ENCODE measurements around the gene ARHGEF10L.

Gene ARHGEF10L

DNA sequence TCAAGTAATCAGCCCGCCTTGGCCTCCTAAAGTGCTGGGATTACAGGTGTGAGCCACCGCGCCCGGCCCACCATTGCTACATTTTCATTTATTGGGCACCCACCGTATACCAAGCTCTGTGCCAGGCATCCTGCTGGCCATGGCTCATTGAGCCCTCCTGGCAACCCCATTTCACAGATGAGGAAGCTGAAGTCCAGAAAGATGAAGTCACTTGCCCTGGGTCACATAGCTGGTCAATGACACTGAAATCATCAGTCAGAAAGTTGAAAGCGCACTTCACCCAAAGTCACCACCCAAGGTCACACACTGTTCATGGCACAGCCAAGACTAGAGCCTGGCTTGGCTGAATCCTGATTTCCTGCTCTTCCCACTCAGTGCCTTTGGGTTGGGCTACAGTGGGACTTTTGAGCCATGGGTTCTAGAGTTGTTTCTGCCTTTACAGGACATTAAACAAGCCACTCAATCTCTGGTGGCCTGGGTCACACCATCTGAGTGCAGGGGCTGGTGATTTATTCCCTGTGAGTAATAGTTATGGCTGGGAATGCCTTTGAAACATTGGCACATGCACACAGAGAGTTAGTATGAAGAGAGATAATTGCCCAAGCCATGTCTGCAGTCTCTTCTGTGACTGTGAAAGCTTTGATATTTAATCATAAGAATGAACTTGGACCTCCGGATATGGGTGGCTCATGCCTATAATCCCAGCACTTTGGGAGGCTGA, 16.0 kb upstream of the ARHGEF10L start:
- TF ChIP-seq, protein P1, sequence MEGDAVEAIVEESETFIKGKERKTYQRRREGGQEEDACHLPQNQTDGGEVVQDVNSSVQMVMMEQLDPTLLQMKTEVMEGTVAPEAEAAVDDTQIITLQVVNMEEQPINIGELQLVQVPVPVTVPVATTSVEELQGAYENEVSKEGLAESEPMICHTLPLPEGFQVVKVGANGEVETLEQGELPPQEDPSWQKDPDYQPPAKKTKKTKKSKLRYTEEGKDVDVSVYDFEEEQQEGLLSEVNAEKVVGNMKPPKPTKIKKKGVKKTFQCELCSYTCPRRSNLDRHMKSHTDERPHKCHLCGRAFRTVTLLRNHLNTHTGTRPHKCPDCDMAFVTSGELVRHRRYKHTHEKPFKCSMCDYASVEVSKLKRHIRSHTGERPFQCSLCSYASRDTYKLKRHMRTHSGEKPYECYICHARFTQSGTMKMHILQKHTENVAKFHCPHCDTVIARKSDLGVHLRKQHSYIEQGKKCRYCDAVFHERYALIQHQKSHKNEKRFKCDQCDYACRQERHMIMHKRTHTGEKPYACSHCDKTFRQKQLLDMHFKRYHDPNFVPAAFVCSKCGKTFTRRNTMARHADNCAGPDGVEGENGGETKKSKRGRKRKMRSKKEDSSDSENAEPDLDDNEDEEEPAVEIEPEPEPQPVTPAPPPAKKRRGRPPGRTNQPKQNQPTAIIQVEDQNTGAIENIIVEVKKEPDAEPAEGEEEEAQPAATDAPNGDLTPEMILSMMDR (IDR thresholded peaks at IDR 0.05; ENCODE audit: insufficient read depth, low read depth, low read length, missing control alignments), result no peak
- no peak for DNase-seq (ENCODE audit: low read depth)

DNA sequence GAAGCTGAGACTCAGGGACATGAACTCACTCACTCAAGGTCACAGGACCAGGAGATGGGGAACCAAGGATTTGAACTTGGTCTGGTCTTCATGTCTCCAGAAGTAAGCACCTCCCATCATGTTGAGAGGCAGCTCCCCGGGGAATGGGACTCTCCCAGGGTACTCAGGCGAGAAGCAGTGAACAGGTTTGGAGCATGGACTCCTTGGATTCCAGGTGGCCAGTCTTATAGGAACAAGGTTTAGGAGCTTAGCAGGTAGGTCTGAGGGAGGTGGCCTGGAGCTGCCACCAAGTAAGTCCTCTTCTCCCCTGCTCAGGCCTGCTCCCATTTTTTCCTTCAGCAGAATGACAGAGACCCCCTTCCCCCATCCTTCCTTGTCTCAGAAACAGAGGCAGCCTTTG, 14.9 kb upstream of the ARHGEF10L start:
- H3K4me3 ChIP-seq (ENCODE audit: low read depth, low read length), result no peak overlapping the region
- no peak for DNase-seq (ENCODE audit: low read depth)
- TF ChIP-seq, protein P1 (IDR thresholded peaks at IDR 0.05; ENCODE audit: insufficient read depth, low read depth, low read length, missing control alignments), result no peak

More for the DNA sequence above, 16.0 kb upstream of the ARHGEF10L start:
- no peak overlapping the region for H3K4me3 ChIP-seq (ENCODE audit: low read depth, low read length)

DNA sequence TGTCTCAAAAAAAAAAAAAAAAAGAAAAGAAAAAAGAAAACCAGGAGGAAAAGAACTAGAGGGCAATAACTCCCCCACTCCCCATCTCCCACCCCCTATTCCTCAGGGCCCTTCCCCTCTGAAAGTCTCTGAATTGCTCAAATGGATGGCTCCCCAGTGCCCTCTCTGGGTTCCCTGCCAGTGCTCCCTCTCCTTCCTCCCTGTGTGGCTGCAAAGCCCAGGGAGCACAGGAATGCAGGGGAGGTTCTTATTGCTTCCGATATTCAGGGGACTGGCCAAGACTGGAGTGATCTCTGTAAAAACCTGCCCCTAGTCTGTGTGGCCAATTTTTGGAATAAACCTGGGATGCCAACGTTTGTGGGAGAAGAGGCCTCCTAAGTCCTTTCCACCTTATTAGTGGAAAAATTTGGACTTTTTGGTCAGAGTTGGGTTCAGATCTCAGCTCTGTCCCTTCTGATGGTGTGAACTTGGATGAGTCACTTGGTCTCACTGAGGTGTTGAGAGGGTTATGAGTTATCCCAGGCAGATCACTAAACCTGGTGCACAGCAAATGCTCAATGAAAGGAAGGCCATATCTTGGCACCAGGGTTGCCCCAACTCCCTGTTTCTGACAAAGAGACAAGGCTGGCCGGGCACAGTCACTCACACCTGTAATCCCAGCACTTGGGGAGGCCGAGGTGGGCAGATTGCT, 13.4 kb upstream of the ARHGEF10L start:
- DNase-seq (ENCODE audit: low read depth), result no peak
- no peak overlapping the region for H3K4me3 ChIP-seq (ENCODE audit: low read depth, low read length)
- TF ChIP-seq, protein P1 (IDR thresholded peaks at IDR 0.05; ENCODE audit: insufficient read depth, low read depth, low read length, missing control alignments), result no peak

DNA sequence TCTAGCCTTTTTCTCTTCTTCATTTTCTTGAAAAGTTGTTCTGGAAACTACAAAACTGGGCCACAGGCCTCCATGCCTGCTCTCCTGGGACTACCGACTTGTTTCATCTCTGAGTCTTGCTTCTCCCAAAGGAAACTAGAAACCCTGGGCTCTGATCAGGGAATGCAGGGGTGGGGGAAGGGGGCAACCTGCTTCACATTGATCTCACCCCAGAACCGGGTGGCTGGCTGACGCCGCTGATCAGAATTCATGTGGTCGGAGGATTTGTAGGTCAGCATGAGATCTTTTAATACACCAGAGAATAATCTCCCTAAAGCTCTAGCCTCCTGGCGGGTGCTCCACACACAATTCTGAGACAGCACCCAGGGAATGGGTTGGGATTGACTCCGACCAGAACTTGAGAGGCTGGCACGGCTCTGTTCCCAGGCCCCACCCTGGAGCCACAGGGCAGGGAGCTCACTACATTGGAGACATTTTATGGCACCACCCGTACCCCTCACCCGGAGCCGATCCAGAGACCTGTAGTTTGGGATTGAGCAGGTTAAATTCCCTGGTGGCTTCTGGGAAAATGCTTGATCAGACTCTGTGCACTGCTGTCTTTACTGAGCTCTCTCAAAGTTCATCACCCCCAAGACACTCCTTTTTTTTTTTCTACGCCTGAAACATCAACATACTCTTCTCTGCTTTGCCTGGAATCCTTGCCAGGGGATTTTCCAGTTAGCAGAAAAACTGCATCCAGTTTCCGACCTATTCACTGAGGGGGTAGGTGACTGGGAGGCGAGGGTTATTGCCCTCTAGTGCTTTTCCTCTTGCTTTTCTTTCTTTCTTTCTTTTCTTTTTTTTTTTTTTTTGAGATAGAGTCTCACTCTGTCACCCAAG, 12.2 kb upstream of the ARHGEF10L start:
- no peak for DNase-seq (ENCODE audit: low read depth)
- TF ChIP-seq, protein P1 (IDR thresholded peaks at IDR 0.05; ENCODE audit: insufficient read depth, low read depth, low read length, missing control alignments), result no peak
- H3K4me3 ChIP-seq (ENCODE audit: low read depth, low read length), result no peak overlapping the region

DNA sequence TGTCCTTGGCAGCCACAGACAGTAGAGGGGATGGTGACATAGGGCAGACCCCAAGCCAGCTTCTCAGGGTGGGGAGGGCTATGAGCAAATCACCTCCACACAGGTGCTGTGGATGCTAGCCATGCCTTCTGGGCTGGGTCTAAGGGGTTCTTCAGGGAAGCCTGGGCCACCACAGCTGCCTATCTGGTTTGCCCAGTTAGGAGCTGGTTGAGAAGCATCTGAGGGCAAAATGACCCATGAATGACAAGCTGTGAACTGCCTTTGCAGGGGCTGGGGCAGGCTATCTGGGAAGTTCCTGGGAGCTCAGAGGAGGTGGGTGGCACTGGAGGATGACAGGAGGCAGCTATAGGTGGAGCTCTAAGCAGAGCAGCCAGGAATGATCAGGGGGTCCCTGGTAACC, 10.1 kb upstream of the ARHGEF10L start:
- TF ChIP-seq, protein P1 (IDR thresholded peaks at IDR 0.05; ENCODE audit: insufficient read depth, low read depth, low read length, missing control alignments), result no peak

DNA sequence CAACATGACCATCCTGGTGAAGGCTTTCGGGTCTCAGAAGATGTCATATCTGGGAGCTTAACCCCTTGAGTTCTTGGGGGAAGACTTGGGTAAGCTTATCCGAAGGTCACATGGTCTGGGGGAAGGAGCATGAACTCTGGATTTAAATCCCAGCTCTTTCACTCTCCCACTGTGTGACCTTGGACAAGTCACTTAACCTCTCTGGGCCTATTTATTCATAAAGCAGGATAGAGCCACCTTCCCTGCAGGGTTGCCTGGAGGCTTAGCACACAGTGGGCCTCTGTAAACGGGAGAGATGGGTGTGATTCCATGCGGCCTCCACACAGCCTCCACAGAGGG, 8.2 kb upstream of the ARHGEF10L start:
- DNase-seq (ENCODE audit: low read depth), result no peak
- no peak overlapping the region for H3K4me3 ChIP-seq (ENCODE audit: low read depth, low read length)
- TF ChIP-seq, protein P1 (IDR thresholded peaks at IDR 0.05; ENCODE audit: insufficient read depth, low read depth, low read length, missing control alignments), result no peak

More for the DNA sequence above, 10.1 kb upstream of the ARHGEF10L start:
- DNase-seq (ENCODE audit: low read depth), result no peak
- H3K4me3 ChIP-seq (ENCODE audit: low read depth, low read length), result no peak overlapping the region
